IMR-90 (cell line): ENCODE measurements around the gene TRIM27. TPM values are rescaled to one million over a fixed set of nuclear protein-coding genes. Genes with fewer than 3 reads are reported as not detected.

Source experiments
- ATAC-seq: fragments of 200-7000 bp; cut with Tn5 transposase; 2 replicates; pipeline ENCODE4 v1.9.1; 2020; ENCODE audit warnings: low read depth, mild to moderate bottlenecking, moderate library complexity
- BruUV-seq: library from RNA; stranded (reverse); fragments of 400-500 nt; replicated peaks from 2 replicates; lab custom pipeline; 2021; lab: Mats Ljungman, UMichigan
- CTCF ChIA-PET: fragments of 300-600 bp; formaldehyde crosslinking; extraction: SDS; loops from one replicate; lab custom pipeline; 2021; ENCODE audit warnings: antibody characterized with exemption; lab: Yijun Ruan, JAX
- POLR2A ChIA-PET: fragments of 300-600 bp; sonication (Branson Sonifier 250); formaldehyde crosslinking; loops from one replicate; lab custom pipeline; 2022; ENCODE audit warnings: antibody characterized with exemption; ENCODE audit not compliant: unreplicated experiment; lab: Charles Lee
- DNase-seq: peaks from one replicate; pipeline ENCODE4 v3.0.0; 2013
- H2AFZ ChIP-seq: replicated peaks from 2 replicates; pipeline ENCODE3; 2013; ENCODE audit warnings: low read length, mild to moderate bottlenecking; ENCODE audit not compliant: poor library complexity
- H2AK5ac ChIP-seq: 2 replicates; pipeline ENCODE4 v1.6.1; 2013; ENCODE audit warnings: low read depth, low read length, inconsistent platforms
- H2AK9ac ChIP-seq: replicated peaks from 2 replicates; pipeline ENCODE3; 2013; ENCODE audit warnings: mild to moderate bottlenecking, low read depth, low read length, moderate library complexity; ENCODE audit not compliant: poor library complexity
- H2BK120ac ChIP-seq: 2 replicates; pipeline ENCODE4 v1.6.1; 2013; ENCODE audit warnings: low read depth, low read length, inconsistent platforms
- H2BK15ac ChIP-seq: 3 replicates; pipeline ENCODE4 v1.6.1; 2013; ENCODE audit warnings: low read depth, low read length, inconsistent platforms
- H2BK20ac ChIP-seq: 2 replicates; pipeline ENCODE4 v1.6.1; 2013; ENCODE audit warnings: low read depth, mild to moderate bottlenecking, inconsistent platforms, low read length, moderate library complexity
- H2BK5ac ChIP-seq: 2 replicates; pipeline ENCODE4 v1.6.1; 2013; ENCODE audit warnings: mild to moderate bottlenecking, low read depth, low read length, inconsistent platforms; ENCODE audit not compliant: poor library complexity, severe bottlenecking
- H3K14ac ChIP-seq: replicated peaks from 2 replicates; pipeline ENCODE4 v1.6.1; 2013; ENCODE audit warnings: low read depth, low read length, inconsistent platforms
- H3K18ac ChIP-seq: 2 replicates; pipeline ENCODE4 v1.6.1; 2013; ENCODE audit warnings: low read depth, low read length, control low read depth
- H3K23ac ChIP-seq: 2 replicates; pipeline ENCODE4 v1.6.1; 2013; ENCODE audit warnings: low read depth, low read length, inconsistent platforms
- H3K27ac ChIP-seq: 2 replicates; pipeline ENCODE4 v1.5.1; 2013; ENCODE audit warnings: mild to moderate bottlenecking, control low read depth, low read length; ENCODE audit not compliant: insufficient read depth
- H3K27me3 ChIP-seq: 2 replicates; pipeline ENCODE4 v1.6.1; 2013; ENCODE audit warnings: low read length; ENCODE audit not compliant: control insufficient read depth, insufficient read depth
- H3K36me3 ChIP-seq: 2 replicates; pipeline ENCODE4 v1.6.1; 2013; ENCODE audit warnings: low read length, mixed read lengths; ENCODE audit not compliant: control insufficient read depth, insufficient read depth
- H3K4ac ChIP-seq: 2 replicates; pipeline ENCODE4 v1.6.1; 2013; ENCODE audit warnings: low read depth, low read length, inconsistent platforms
- H3K4me1 ChIP-seq: 2 replicates; pipeline ENCODE4 v1.6.1; 2013; ENCODE audit warnings: low read length, mixed read lengths; ENCODE audit not compliant: control insufficient read depth, insufficient read depth
- H3K4me2 ChIP-seq: 2 replicates; pipeline ENCODE4 v1.6.1; 2013; ENCODE audit warnings: low read depth, mild to moderate bottlenecking, control low read depth, low read length, moderate library complexity
- H3K4me3 ChIP-seq: 2 replicates; pipeline ENCODE4 v1.5.1; 2013; ENCODE audit warnings: low read depth, mild to moderate bottlenecking, control low read depth, low read length, moderate library complexity; ENCODE audit not compliant: insufficient read depth
- H3K56ac ChIP-seq: 2 replicates; pipeline ENCODE4 v1.6.1; 2013; ENCODE audit warnings: low read length, inconsistent platforms; ENCODE audit not compliant: insufficient read depth; ENCODE audit errors: extremely low read depth
- H3K79me1 ChIP-seq, 2 experiments: 2 replicates each; pipeline ENCODE4 v1.6.1; 2013; ENCODE audit warnings: low read length in 2 of 2, inconsistent platforms in 1 of 2, low read depth in 1 of 2
- H3K9ac ChIP-seq: 2 replicates; pipeline ENCODE4 v1.6.1; 2013; ENCODE audit warnings: low read depth, low read length, control low read depth
- H3K9me1 ChIP-seq: 2 replicates; pipeline ENCODE4 v1.6.1; 2013; ENCODE audit warnings: low read length, inconsistent platforms; ENCODE audit not compliant: insufficient read depth
- H3K9me3 ChIP-seq: 2 replicates; pipeline ENCODE4 v1.6.1; 2013; ENCODE audit warnings: low read length; ENCODE audit not compliant: control insufficient read depth, insufficient read depth
- H4K20me1 ChIP-seq: 2 replicates; pipeline ENCODE4 v1.6.1; 2013; ENCODE audit warnings: low read length, inconsistent platforms; ENCODE audit not compliant: insufficient read depth
- H4K5ac ChIP-seq: 2 replicates; pipeline ENCODE4 v1.6.1; 2013; ENCODE audit warnings: mild to moderate bottlenecking, low read depth, low read length, control low read depth
- H4K8ac ChIP-seq, 2 experiments: 2 replicates each; pipeline ENCODE4 v1.6.1; 2013; ENCODE audit warnings: low read depth in 2 of 2, low read length in 2 of 2, control low read depth in 1 of 2, inconsistent platforms in 1 of 2
- H4K91ac ChIP-seq: 2 replicates; pipeline ENCODE4 v1.6.1; 2013; ENCODE audit warnings: low read depth, low read length, inconsistent platforms; ENCODE audit not compliant: insufficient read depth
- BHLHE40 ChIP-seq: fragments of 150-350 bp; IDR thresholded peaks from 2 replicates; pipeline ENCODE4 v1.6.1; 2016; ENCODE audit warnings: mild to moderate bottlenecking, low read depth, low read length
- CEBPB ChIP-seq: IDR thresholded peaks from 2 replicates; pipeline ENCODE4 v1.6.1; 2012; ENCODE audit warnings: low read depth, low read length, improper control_type of control experiment
- POLR2A ChIP-seq: IDR thresholded peaks from 2 replicates; pipeline ENCODE4 v1.6.1; 2012; ENCODE audit warnings: mild to moderate bottlenecking, low read depth, low read length
- USF2 ChIP-seq: fragments of 150-350 bp; IDR thresholded peaks from 2 replicates; pipeline ENCODE4 v1.6.1; 2017; ENCODE audit warnings: mild to moderate bottlenecking, antibody characterized with exemption, low read length, low read depth
- WGBS, 2 experiments: methylation state at CpG; one replicate each; pipeline versions ENCODE4 v1.1.5 to v1.1.7; 2013; ENCODE audit warnings: missing lambda C conversion rate in 2 of 2; ENCODE audit not compliant: insufficient read length in 1 of 2; ENCODE audit errors: extremely low coverage in 2 of 2; 5-methylcytosine and 5-hydroxymethylcytosine counted together
- dilution Hi-C: fragments of 300-500 bp; cut with HindIII; formaldehyde crosslinking; loops from one replicate; pipeline ENCODE4 v1.14.3; 2018; ENCODE audit warnings: low sequenced_read_pairs; ENCODE audit not compliant: unreplicated experiment
- in situ Hi-C: fragments of 300-500 bp; cut with MboI; formaldehyde crosslinking; loops from 3 replicates; pipeline ENCODE4 v1.14.3; 2019; ENCODE audit warnings: low sequenced_read_pairs, inconsistent platforms, mixed read lengths
- intact Hi-C: fragments of 100-400 bp; cut with micrococcal nuclease; formaldehyde crosslinking; loops from 2 replicates; pipeline ENCODE4 v1.10.0; 2022
- polyA plus RNA-seq, 3 experiments: library from polyadenylated mRNA; depleted of rRNA; stranded (reverse); fragments of >200 nt; gene quantifications; 2 replicates each; pipeline ENCODE4 v1.2.3, GENCODE V29; 2012; ENCODE audit warnings: low replicate concordance in 1 of 3
- total RNA-seq: library from RNA; depleted of rRNA; stranded (reverse); fragments of >200 nt; gene quantifications from 2 replicates; pipeline ENCODE4 v1.2.3, GENCODE V29; 2012

Gene TRIM27
- total and polyA plus RNA-seq, 2 of the 4 experiments (the other 2 are of a cell fraction) = 44.4 to 48.0 TPM

- Histone ChIP-seq H2AK9ac (no peak overlapping the region), H3K36me3 (no peaks in the 10 kb centered on the region), H4K5ac (no peak overlapping the region), H3K4me2 (no peak overlapping the region), H3K4me1 (no peaks in the 10 kb centered on the region), H2BK5ac (no peak overlapping the region), H3K27ac (no peak overlapping the region), H3K27me3 (no peaks in the 10 kb centered on the region), H4K91ac (no peak overlapping the region), H3K9me3 (peaks cover 4% of the 10 kb centered on the region; the same call in 1 of the 2 replicates), H2BK15ac (no peak overlapping the region), H3K4me3 (no peak overlapping the region), H2AK5ac (no peak overlapping the region), H3K9me1 (no peaks in the 10 kb centered on the region), H2AFZ (no peak overlapping the region), H3K79me1 (no peaks in the 10 kb centered on the region), H2BK20ac (no peak overlapping the region), H3K18ac (no peak overlapping the region), H3K4ac (no peak overlapping the region), H4K20me1 (no peaks in the 10 kb centered on the region), H3K23ac (no peak overlapping the region), H4K8ac (no peak overlapping the region), H3K14ac (no peak overlapping the region), H2BK120ac (no peak overlapping the region), H3K9ac (no peak overlapping the region), H3K56ac (no peak overlapping the region)
- ATAC-seq (no peak), DNase-seq (no peak)
- intact Hi-C loops (no loop called here), in situ Hi-C loops (no loop called here), dilution Hi-C loops (no loop called here)
- POLR2A ChIA-PET = no interaction called here
- no TSS peak for BruUV-seq
- CTCF ChIA-PET = no interaction called here
- TF ChIP-seq POLR2A = no peak
- no peak for TF ChIP-seq USF2
- TF ChIP-seq CEBPB = no peak
- no peak for TF ChIP-seq BHLHE40
- WGBS, 2 experiments = no CpG with 5 or more reads among the region's 2 CpGs
Observed at GRCh38 chr6:28965706-28966105, 41.9 kb upstream of the TRIM27 start.
